A549 (cell line): ENCODE measurements around the gene AOAH. TPM values are rescaled to one million over a fixed set of nuclear protein-coding genes. Genes with fewer than 3 reads are reported as not detected.

Experiments used
- ATAC-seq, 2 experiments: fragments of 200-7000 bp in 1 of 2; fragments of >200 bp in 1 of 2; cut with Nextera tagmentation in 1 of 2; cut with Tn5 transposase in 1 of 2; 3 replicates each; pipeline versions ENCODE4 v1.8.0 to v1.9.1; 2018 to 2020; ENCODE audit warnings: mild to moderate bottlenecking in 1 of 2, moderate library complexity in 1 of 2
- CTCF ChIA-PET: fragments of 300-600 bp; sonication (Branson Sonifier 250); formaldehyde crosslinking; extraction: SDS; loops from one replicate; lab custom pipeline; 2021; ENCODE audit warnings: antibody characterized with exemption, inconsistent platforms; lab: Yijun Ruan, JAX
- POLR2A ChIA-PET: fragments of 350-600 bp; formaldehyde crosslinking; extraction: SDS; loops from one replicate; lab custom pipeline; 2021; ENCODE audit warnings: antibody characterized with exemption, inconsistent platforms; lab: Yijun Ruan, JAX
- DNase-seq, 2 experiments: peaks; one replicate each; pipeline versions ENCODE4 v3.0.0 to v3.0.0-alpha.2; 2011 to 2016; ENCODE audit warnings: low read depth in 1 of 2, low spot score in 1 of 2
- FAIRE-seq: peaks from 2 replicates; lab custom pipeline; 2011; peaks lifted over from hg19 to GRCh38; lab: Jason Lieb, UNC
- H3K27ac ChIP-seq, 2 experiments: fragments of >200 bp; sonication (Bioruptor Twin); formaldehyde crosslinking; 3 replicates each; pipeline ENCODE4 v1.5.1; 2016 to 2017
- H3K4me1 ChIP-seq: fragments of >200 bp; sonication (Bioruptor Twin); formaldehyde crosslinking; 3 replicates; pipeline ENCODE4 v1.6.1; 2016
- H3K4me2 ChIP-seq: fragments of >200 bp; sonication (Bioruptor Twin); formaldehyde crosslinking; 3 replicates; pipeline ENCODE4 v1.6.1; 2016
- H3K4me3 ChIP-seq: fragments of >200 bp; sonication (Bioruptor Twin); formaldehyde crosslinking; 3 replicates; pipeline ENCODE4 v1.5.1; 2016
- H3K9me3 ChIP-seq: fragments of >200 bp; sonication (Bioruptor Twin); formaldehyde crosslinking; 3 replicates; pipeline ENCODE4 v1.6.1; 2016
- EP300 ChIP-seq, 2 experiments: fragments of >200 bp; sonication (Bioruptor Twin); formaldehyde crosslinking; IDR thresholded peaks; 2 replicates in 1 of 2; 3 replicates in 1 of 2; pipeline ENCODE4 v1.6.1; 2016 to 2017
- FOSL2 ChIP-seq, 2 experiments: fragments of 450-650 bp in 1 of 2; fragments of >200 bp in 1 of 2; sonication (Bioruptor Twin) in 1 of 2; formaldehyde crosslinking; IDR thresholded peaks; 2 replicates each; pipeline versions ENCODE4 v1.5.0 to v1.6.1; 2016 to 2020; ENCODE audit warnings: mild to moderate bottlenecking in 1 of 2, moderate library complexity in 1 of 2
- FOXS1 ChIP-seq: fragments of 250-450 bp; sonication (Bioruptor Pico); IDR thresholded peaks from 2 replicates; pipeline ENCODE4 v1.5.0; 2020; ENCODE audit warnings: mild to moderate bottlenecking, moderate library complexity
- GATA3 ChIP-seq: IDR thresholded peaks from 2 replicates; pipeline ENCODE4 v1.6.1; 2012; ENCODE audit warnings: borderline replicate concordance
- HEYL ChIP-seq: fragments of 250-450 bp; sonication (Bioruptor Pico); IDR thresholded peaks from 2 replicates; pipeline ENCODE4 v1.8.0; 2021; ENCODE audit warnings: mild to moderate bottlenecking, moderate library complexity
- JUN ChIP-seq, 2 experiments: fragments of >200 bp; sonication (Bioruptor Twin); formaldehyde crosslinking; IDR thresholded peaks; 2 replicates in 1 of 2; 3 replicates in 1 of 2; pipeline ENCODE4 v1.6.1; 2016 to 2017
- JUNB ChIP-seq: fragments of >200 bp; sonication (Bioruptor Twin); formaldehyde crosslinking; IDR thresholded peaks from 2 replicates; pipeline ENCODE4 v1.6.1; 2016
- KDM1A ChIP-seq: fragments of 200-600 bp; sonication (generic); IDR thresholded peaks from 2 replicates; pipeline ENCODE4 v1.6.1; 2016; ENCODE audit warnings: low read depth, mild to moderate bottlenecking
- NR3C1 ChIP-seq: fragments of >200 bp; sonication (Bioruptor Twin); formaldehyde crosslinking; IDR thresholded peaks from 3 replicates; pipeline ENCODE4 v1.6.1; 2017
- POLR2A ChIP-seq: IDR thresholded peaks from 2 replicates; pipeline ENCODE4 v1.6.1; 2012; ENCODE audit warnings: mild to moderate bottlenecking, low read length
- RARB ChIP-seq: fragments of 250-450 bp; sonication (Bioruptor Pico); IDR thresholded peaks from 2 replicates; pipeline ENCODE4 v1.8.0; 2021; ENCODE audit warnings: mild to moderate bottlenecking, moderate library complexity
- RNF2 ChIP-seq: fragments of 200-600 bp; sonication (generic); IDR thresholded peaks from 2 replicates; pipeline ENCODE4 v1.6.1; 2016; ENCODE audit warnings: low read depth, mild to moderate bottlenecking, antibody characterized with exemption, moderate library complexity, borderline replicate concordance
- SMC3 ChIP-seq: fragments of >200 bp; sonication (Bioruptor Twin); formaldehyde crosslinking; IDR thresholded peaks from 3 replicates; pipeline ENCODE4 v1.6.1; 2018; ENCODE audit warnings: inconsistent platforms
- SREBF2 ChIP-seq: fragments of 450-650 bp; IDR thresholded peaks from 2 replicates; pipeline ENCODE4 v1.6.1; 2014; ENCODE audit warnings: mild to moderate bottlenecking, moderate library complexity
- WGBS: methylation state at CpG from one replicate; pipeline ENCODE4 v1.1.6; 2017; ENCODE audit errors: missing lambda C conversion rate; 5-methylcytosine and 5-hydroxymethylcytosine counted together
- polyA plus RNA-seq, 4 experiments: library from polyadenylated mRNA; depleted of rRNA in 3 of 4; stranded (reverse); fragments of >200 nt; fragmentation: RNase III in 1 of 4; extraction: RNeasy Plus Mini Kit Qiagen cat#74134 plus additional on column Dnase treatment in 1 of 4; gene quantifications; 2 replicates in 3 of 4; 3 replicates in 1 of 4; pipeline ENCODE4 v1.2.3, GENCODE V29; 2011 to 2017
- TF ChIP-seq, protein P1 (sequence below): fragments of >200 bp; sonication (Bioruptor Twin); formaldehyde crosslinking; IDR thresholded peaks from 3 replicates; pipeline ENCODE4 v1.6.1; 2016
- TF ChIP-seq, protein P2 (sequence below): IDR thresholded peaks from 2 replicates; pipeline ENCODE4 v1.6.1; 2012

Gene AOAH
- polyA plus RNA-seq, 2 of the 4 experiments (the other 2 are of a cell fraction), result 0.09 TPM; not detected in 1

DNA sequence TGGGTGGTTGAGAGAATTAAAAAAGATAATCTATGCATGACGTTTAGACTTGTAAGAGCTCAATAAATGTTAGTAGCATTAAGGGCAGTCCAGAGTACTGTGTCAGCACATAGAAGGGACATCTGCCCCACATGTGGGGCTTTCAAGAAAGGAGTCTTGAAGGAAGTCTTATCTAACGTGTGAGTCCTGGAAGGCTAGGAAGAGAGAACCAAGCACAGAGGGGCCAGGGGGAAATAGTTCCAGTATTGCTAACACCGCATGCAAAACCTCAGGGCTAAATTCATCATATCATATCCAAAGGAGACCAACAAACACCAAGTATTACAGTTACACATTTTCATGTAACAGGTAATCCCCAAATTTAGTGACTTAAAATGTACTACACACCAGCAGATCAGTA lies 122.7 kb downstream of the AOAH start:
- WGBS, result 64% methylated on average over 3 of the region's 3 CpGs

DNA sequence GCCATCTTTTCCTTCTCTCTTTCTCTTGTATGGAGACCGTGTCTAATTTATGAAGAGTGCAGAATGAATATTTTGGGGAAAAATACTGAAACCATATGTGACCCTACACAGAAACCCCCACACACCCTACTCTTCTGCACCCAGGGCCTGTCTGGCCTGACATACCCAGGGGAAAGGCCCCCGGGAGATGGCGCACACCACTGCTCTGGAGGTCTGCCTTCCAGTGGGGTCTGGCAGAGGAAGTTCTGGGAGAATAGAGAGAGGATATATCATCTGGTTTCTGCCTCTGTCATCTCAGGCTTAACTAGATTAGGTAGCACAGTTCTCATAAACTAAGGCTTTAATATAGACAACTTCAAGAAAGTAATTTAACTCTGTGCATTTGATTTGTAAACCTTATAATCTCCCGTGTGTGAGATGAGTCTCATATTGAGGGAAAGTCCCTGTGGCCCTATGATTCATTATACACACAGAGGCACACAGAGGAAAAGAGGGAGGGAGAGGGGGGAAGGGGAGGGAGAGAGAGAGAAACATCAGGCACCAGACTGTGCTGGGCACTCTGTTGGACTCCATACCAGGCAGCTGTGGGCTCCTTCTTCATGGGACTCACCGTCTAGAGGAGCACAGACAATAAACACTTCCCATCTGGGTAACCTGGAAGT lies 123.3 kb downstream of the AOAH start:
- DNase-seq (peak; percentile 34 to 58), FAIRE-seq (no peak), ATAC-seq (peak; percentile 88 to 92)
- H3K9me3 ChIP-seq, result no peaks in the 10 kb centered on the region
- no peak overlapping the region for H3K4me3 ChIP-seq
- ChIA-PET POLR2A (no interaction called here), CTCF (interaction anchor here (0.8 to 2.5 kb wide), 3 partner anchors 47 to 73 kb away, joined by 3 to 7 read pairs (median 3); no protein-coding TSS in a partner anchor)
- peaks cover 40% of the 10 kb centered on the region for H3K4me1 ChIP-seq
- H3K27ac ChIP-seq, result 0 out of 6 replicates have a peak overlapping the region, but pooled peaks of 1 of the 2 experiments have one; percentile 27
- WGBS, result 49% methylated on average over 5 of the region's 5 CpGs
- TF ChIP-seq FOXS1 (CRISPR knock-in tag) (no peak), GATA3 (0 out of 2 replicates have a peak, but pooled peaks have one; percentile 14), FOSL2 (IDR thresholded peaks at IDR 0.05) (peak; percentile 59), FOSL2 (CRISPR knock-in tag; IDR thresholded peaks at IDR 0.05) (peak; percentile 63), JUNB (peak; percentile 48; the same call in 1 of the 2 replicates), HEYL (CRISPR knock-in tag) (no peak)
- TF ChIP-seq, protein P1, sequence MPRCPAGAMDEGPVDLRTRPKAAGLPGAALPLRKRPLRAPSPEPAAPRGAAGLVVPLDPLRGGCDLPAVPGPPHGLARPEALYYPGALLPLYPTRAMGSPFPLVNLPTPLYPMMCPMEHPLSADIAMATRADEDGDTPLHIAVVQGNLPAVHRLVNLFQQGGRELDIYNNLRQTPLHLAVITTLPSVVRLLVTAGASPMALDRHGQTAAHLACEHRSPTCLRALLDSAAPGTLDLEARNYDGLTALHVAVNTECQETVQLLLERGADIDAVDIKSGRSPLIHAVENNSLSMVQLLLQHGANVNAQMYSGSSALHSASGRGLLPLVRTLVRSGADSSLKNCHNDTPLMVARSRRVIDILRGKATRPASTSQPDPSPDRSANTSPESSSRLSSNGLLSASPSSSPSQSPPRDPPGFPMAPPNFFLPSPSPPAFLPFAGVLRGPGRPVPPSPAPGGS, result peak; percentile 36; the same call in 1 of the 3 replicates
- peak overlapping the region; percentile 54 for H3K4me2 ChIP-seq

More for the DNA sequence above, 122.7 kb downstream of the AOAH start:
- Histone ChIP-seq H3K4me1 (peaks cover 38% of the 10 kb centered on the region), H3K4me2 (peak overlapping the region; percentile 54), H3K4me3 (no peak overlapping the region), H3K9me3 (no peaks in the 10 kb centered on the region), H3K27ac (peak overlapping the region in 1 of 2 experiments; percentile 27; a peak in 1 of 6 replicates)
- 0 out of 6 replicates have a peak, but pooled peaks have one; percentile 9 to 11 for ATAC-seq
- FAIRE-seq, result no peak
- ChIA-PET POLR2A (no interaction called here), CTCF (interaction anchor here (0.6 to 2.5 kb wide), 4 partner anchors 26 to 97 kb away, joined by 3 to 7 read pairs (median 3); no protein-coding TSS in a partner anchor)
- TF ChIP-seq POLR2A (no peak), FOXS1 (CRISPR knock-in tag) (no peak), KDM1A (no peak), SMC3 (no peak), NR3C1 (no peak), EP300 (IDR thresholded peaks at IDR 0.05) (no peak), SREBF2 (no peak), RNF2 (no peak)
- TF ChIP-seq, protein P1, result no peak
- TF ChIP-seq, protein P2, sequence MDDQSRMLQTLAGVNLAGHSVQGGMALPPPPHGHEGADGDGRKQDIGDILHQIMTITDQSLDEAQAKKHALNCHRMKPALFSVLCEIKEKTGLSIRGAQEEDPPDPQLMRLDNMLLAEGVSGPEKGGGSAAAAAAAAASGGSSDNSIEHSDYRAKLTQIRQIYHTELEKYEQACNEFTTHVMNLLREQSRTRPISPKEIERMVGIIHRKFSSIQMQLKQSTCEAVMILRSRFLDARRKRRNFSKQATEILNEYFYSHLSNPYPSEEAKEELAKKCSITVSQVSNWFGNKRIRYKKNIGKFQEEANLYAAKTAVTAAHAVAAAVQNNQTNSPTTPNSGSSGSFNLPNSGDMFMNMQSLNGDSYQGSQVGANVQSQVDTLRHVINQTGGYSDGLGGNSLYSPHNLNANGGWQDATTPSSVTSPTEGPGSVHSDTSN, result no peak
- no peak for DNase-seq

DNA sequence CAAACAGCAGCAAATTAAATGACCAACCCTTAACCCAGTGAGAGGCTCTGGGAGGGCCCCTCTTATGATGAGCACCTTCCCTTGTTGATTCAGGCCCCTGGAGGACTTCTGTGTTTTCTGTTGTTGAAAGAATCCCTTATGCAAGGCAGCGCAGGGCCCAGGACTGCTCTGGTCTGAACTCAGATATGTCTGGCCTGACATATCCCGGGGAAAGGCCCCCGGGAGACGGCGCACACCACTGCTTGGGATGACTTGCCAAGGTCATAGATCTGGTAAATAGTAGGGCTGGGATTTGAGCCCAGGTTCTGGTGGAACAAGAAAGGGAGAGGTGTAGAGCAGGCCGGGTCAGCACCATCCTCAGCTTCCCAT lies 124.0 kb downstream of the AOAH start:
- no peaks in the 10 kb centered on the region for H3K9me3 ChIP-seq
- POLR2A ChIA-PET, result no interaction called here
- TF ChIP-seq RARB (no peak), JUN (IDR thresholded peaks at IDR 0.05) (no peak)
- H3K4me2 ChIP-seq, result no peak overlapping the region; the same call in 2 of the 3 replicates
- H3K27ac ChIP-seq, result no peak overlapping the region
- ATAC-seq (no peak), DNase-seq (no peak), FAIRE-seq (no peak)
- no peak overlapping the region for H3K4me3 ChIP-seq
- 74% methylated on average over 6 of the region's 6 CpGs for WGBS
- CTCF ChIA-PET, result interaction anchor here (0.8 kb wide), 1 partner anchor 72 kb away, joined by 3 read pairs; no protein-coding TSS in a partner anchor
- peaks cover 40% of the 10 kb centered on the region for H3K4me1 ChIP-seq
